GM19043 (cell line): ENCODE measurements around the gene SGPL1.
A peak's percentile ranks its signal among the peaks of the same experiment; 100 is the strongest.

Experiments
- ATAC-seq: cut with Tn5 transposase; IDR thresholded peaks from one replicate; pipeline ENCODE4 v1.9.1; 2021; ENCODE audit warnings: low read depth; ENCODE audit not compliant: unreplicated experiment

The SGPL1 gene

DNA sequence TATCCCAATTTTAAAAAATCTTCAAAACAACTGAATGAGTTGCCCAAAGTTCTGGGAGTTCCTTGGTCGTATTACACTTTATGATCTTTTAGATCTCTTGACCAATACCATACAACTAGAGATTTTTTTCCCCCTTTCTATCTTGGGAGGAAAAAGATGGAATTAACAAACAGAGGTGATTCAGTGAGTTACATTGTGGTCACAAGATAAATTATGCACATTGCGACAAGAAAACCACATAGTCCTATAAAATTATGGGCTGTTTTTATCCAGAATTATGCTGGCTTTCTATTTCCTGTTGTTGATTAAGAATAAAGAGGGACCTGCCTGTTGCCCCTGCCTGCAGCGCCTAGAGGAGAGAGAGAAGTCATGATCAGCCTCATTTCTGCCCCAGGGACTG, 8.2 kb upstream of the SGPL1 start:
- ATAC-seq: no peak

DNA sequence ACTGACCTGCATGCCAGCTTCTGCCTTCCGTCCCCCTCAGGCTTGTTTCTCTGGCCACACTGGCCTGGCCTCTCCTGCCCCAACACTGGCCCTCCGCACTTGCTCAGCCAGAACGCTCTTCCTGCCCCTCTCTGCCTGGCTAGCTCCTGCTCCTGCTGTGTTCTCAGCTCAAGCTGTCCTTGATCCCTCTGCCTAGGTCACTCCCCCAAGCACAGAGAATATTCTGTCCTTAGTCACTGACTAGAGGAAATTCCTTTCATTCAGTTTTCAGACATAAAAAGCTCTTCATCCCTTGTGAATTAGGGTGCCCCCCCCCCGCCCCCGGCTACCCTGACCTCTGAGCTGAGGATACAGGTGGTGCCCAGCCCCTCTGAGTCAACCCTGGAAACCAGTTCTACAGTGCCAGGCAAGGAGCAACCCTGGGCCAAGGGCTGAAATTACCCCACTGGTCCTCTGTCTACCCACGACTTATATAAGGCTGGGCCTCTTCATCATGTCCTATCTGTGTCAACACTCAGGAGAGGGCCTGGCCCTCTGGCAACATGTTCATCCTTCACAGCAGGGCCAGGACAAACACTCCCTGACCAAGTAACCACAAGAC, 6.6 kb upstream of the SGPL1 start:
- ATAC-seq: no peak

DNA sequence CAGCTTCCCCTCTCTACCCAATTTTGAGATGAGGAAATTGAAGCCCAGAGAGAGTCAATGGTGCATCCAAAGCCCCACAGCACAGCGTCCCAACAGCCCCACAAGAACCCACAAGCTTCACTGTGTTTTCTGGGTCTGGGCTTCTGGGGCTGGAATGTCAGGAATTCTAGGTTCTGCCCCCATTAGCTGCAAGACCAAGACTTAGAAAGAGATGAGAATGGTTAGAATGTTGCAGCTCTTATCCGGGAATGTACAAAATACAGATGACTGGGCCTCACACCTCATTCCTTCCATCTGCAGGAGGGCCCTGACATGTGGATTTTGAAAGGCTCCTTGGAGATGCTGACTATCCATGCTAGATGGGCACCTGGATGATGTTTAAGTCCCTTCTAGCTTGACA, 6.0 kb upstream of the SGPL1 start:
- ATAC-seq: no peak

DNA sequence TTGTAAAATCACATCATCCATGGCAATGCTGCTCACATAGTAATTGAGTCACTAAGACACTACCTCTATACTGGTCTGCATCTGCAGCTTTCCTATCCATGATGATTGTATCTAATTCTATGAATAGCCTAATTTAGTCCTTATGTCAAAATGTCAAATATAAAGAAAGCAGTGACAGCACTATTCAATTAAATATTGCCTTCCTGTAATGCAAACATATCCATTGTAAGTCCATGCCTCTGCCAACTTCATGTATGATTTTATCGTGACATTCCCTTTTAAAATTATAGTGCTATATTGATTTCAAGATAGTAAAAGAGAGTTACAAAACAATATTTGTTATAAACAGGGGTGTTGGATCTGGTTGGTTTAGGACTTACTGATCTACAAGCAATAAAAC, 4.8 kb upstream of the SGPL1 start:
- ATAC-seq: no peak

DNA sequence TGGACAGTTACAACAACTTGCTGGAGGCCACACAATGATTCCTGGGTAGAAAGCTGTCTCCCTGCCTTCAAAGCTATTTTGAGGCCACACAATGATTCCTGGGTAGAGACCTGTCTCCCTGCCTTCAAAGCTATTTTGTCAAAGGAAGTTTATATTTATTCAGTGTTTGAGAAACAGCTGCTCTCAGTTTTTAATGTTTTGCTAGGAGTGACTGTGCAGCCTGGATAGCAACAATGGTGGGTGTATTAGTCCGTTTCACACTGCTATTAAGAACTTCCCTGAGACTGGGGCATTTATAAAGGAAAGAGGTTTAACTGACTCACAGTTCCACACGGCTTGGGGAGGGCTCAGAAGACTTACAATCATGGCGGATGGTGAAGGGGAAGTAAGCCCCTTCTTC, 3.9 kb upstream of the SGPL1 start:
- no peak for ATAC-seq

DNA sequence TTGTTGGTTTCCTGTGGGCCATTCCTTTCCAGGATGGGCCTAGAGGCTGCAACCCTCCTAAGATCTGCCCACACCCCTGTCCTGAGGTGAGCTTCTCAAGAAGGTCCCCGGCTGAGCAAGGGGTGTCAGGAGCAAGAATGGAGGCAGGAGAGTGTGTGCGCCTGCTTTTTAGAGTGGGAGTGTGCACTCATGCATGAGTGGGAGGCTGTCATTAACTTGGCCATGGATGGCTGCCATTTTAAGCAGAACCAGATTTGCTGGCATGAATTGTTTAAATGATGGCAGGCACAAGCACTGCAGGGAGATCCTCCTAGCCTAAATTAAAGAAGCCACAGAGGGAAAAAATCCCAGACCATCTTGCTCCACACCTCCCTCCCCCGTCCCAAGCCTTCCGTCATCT, 2.9 kb upstream of the SGPL1 start:
- ATAC-seq: no peak

DNA sequence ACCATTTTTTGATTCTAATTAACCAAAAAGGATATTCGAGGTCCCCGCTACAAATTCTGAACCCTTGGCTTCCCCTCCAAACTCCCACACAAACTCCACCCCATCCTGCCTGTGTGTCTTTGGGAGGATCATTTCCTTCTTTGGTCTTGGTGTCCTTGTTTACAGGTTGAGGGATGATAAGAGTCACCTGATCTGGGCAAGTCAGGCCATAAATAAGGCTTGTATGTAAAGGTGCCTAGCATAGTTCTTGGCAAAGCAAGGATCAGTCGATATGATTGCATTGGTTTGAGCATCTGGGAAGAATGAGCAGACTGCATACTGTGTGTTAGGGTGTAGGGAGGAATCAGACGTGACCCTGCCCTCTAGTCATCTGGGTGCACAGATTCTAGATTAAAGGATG, 1.6 kb upstream of the SGPL1 start:
- no peak for ATAC-seq

DNA sequence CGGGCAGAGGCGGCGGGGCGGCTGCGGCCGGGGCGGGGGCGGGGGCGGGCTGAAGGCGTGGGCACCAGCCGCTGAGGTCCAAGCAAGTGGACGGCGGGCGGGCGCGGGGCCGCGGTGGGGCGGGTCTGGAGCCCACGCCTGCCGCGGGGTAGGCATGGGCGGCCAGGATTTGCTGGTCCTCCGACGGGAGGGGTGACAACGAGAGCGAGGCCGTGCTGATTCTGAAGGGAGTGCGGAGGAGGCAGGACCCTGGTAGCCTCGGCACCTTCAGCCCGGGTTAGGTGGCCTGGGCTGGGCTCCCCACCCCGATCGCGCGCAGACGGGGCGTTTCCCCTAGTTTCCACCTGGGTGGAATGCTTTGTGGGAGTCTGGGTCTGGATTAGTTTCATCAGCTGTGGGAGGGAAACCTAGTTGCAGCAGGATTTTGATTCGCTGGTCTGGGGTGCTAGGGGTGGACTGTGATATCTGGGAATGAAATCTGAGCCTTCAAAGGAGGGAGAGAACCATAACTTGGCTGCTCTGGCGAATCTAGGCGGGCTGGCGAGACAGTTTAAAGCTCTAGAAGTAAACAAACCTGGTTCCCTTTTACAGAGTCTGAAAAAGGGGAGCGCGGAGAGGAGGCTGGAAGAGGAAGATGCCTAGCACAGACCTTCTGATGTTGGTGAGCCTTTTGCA, 609 bp downstream of the SGPL1 start:
- ATAC-seq: peak; percentile 17

DNA sequence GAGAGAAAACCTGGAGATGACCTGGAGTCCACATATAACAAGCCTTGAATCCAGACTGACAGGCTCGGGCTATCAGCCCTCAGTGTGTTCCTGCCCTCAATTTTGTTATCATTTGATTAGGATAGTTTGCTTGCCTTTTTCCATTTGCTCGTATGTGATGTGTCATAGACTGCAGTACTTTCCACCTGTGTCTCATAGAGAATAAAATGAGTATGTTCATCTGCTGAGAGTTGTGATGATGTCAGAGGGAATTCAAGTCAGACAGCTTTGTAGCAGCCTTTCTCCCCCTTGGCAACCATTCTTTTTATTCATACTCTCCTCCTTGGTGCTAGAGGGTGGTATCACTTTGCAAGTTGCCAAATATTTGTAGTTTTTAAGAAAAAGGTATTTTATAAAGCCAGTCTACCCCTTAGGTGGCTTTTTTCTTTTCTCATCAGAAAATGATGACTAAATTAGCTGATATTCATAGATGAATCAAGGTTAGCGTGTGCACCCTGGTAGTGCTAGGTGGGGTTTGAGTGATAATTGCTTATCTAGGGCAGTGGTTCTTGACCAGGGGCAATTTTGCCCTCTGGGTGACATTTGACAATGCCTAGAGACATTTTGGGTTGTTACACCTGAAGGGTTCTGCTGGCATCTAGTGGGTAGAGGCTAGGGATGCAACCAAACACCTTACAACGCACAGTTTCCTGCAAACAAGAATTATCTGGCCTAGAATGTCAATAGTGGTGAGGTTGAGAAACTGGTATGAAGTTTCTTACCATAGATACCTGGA, 5.4 kb downstream of the SGPL1 start:
- no peak for ATAC-seq

DNA sequence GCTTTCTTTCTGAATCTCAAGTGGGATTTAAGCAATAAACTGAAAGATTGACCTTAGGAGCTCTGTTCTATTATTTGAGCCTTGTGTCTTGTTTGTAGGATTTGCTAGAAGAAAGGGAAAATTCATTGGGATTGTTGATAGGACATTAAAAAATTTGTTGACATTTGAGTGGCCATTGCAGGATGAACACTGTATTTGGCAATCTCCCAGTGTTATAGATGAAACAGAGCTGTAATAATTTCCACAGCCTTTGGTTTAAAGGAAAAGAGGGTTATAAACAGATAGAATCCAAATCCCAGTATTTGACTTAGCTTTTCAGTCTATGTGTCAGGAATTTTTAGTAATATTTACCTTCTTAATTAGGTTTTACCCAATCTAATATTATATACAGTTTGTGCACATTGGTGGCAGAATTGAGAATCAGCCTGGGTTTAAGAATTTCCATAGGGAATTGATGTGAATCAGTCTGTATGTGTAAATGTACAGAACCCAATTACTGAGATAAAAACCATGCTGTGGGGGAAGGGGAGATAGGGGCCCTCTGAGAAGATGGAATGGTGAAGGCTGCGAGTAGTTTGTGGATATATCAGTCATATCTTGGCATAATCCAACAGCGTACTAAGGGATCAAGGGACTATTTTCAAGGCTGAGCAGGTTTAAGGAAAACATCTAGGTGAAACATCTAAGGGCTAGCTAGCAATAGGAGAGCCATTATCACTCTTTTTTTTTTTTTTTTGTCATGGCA, 6.5 kb downstream of the SGPL1 start:
- no peak for ATAC-seq

DNA sequence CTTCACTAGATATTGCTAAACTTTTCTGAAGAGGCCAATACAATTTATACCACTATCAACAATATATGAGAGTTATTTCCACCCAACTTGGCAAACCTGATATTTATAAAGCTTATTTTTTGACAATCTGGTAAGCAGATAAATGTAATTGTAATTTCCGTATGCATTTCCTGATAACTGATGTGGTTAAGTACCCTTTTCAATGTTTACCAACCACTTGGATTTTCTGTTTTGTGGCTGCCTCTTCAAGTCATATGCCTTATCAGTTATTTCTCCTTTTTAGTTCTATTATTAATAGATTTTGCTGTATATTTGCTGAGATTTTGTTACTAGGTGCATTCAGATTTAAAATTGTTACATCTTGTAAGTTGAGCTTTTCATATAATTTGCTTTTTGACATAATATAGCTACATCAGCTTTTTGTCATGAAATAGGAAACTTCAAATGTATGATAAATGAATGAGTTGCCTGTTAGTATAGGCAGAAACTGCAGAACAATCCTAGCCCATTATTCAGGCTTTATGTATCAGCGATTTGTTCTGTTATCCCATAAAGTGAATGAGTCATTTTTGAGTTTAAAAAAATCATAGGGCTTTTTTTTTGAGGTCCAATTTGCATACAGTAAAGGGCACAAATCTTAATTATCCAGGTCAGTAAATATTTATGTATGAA, 11.5 kb downstream of the SGPL1 start:
- no peak for ATAC-seq

DNA sequence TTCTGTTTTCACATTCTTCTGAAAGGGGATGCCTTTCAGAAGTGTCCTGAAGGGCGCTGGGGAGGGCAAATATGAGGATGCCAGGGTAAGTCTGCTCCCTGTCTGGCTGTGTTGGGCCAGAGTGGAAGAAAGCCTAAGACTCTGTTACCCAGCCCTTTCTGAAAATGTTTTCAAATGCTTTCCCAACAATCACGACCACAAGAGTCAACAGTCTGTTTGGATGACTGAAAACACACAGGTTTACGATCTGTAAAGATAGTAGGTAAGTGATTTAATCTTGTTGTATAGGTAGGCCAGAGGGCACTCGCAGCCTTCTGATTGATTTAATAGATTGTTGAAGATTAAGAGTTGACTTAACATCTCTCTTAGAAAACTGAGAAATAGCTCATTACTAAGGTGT, 13.2 kb downstream of the SGPL1 start:
- ATAC-seq: no peak

DNA sequence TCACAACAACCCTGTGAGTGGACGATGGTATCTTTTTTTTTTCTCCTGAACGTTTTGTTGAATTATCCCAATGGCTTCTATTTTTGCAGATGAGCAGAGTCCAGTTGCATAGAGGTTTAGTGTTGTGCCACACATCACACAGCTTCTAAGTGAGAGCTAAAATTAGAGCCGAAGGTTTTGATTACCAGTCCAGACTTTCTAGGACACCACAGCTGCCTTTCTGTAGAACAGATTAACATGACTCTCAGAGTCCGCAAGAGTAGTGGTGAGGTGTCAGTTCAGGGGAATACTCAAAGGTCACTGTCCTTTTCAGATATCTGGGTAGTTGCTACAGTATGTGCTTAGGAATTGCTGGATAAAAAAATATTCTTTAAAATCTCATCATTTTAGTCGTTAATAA, 13.8 kb downstream of the SGPL1 start:
- no peak for ATAC-seq

DNA sequence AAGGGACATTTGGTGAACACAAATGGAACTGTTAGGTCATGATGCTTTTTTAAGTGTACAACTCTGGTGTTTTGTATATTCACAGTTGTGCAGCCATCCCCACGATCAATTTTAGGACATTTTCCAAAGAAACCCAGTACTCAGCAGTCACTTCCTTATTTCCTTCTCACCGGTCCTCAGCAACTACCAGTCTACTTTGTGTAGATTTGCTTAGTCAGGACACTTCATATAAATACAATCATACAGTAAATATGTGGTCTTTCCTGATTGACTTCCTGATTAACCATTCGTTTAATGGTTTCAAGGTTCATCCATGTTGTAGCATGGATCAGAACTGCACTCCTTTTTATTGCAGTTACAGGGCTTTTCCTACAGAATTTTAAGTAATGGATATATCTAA, 14.4 kb downstream of the SGPL1 start:
- no peak for ATAC-seq

DNA sequence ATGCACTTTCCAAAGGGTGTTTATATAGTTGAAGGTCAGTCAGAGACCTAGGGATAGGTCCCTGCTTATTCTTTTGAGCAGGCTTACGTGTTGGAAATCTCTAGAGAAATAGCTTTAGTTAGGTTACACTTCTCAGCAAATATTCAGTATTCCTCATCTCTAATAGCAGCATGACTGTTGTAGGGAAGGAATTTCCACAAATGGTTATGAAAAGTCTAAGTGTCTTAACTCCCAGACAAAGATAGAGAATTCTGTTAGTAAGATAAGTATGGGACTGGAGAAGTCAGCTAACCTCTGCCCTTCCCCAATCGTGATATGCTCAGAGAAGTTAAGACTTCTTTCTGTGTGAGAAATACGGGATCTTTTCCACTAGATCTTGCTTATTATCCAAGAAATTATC, 16.5 kb downstream of the SGPL1 start:
- ATAC-seq: no peak

DNA sequence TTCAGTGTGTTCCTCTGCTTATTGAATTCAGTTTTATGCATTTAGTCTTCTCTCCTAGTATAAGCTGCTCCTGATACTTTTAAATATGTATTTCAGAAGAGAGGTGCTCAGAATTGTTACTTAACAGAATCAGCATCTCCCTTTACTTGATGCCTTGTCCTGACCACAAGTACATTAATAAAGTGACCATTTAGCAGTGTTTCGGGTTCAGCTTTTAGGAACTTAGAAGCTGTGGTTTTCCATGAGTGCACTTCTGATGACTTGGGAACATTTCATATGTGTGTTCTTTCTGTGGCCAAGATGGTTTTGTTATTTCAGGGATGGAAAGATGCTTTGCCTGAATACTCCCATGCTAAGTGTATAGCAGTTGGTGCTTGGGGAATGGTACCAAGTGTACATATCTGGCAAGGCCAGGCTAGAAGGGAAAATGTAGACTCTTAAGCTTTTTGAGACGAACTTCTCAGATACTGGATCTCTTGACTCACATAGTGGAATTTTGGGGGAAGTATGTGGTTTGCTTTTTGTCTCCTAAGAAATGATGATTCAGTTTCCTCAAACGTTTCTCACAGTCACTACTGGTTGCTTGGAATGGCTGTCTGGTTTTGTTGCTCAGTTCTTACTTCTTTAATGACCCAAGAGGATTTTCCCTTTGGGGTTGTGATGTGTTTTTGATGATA, 17.2 kb downstream of the SGPL1 start:
- no peak for ATAC-seq

DNA sequence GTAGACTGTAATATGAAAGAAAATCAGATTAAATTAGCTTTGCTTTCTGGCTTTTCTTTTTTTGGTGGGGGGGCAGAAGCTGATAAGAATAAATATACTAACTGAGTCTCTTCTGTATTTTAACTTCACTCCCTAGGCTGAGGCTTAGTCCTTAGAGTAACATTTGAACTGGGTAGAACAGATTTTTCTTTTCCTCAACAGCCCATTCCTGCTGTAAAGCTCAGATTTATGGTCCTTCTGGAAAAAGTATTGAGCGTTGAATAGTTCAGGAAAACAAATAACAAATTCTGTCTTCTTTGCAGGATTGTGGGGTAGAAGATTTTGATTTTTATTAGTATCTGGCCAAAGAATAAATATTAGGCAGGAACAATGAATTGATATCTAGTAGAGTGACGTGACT, 17.9 kb downstream of the SGPL1 start:
- ATAC-seq: no peak

DNA sequence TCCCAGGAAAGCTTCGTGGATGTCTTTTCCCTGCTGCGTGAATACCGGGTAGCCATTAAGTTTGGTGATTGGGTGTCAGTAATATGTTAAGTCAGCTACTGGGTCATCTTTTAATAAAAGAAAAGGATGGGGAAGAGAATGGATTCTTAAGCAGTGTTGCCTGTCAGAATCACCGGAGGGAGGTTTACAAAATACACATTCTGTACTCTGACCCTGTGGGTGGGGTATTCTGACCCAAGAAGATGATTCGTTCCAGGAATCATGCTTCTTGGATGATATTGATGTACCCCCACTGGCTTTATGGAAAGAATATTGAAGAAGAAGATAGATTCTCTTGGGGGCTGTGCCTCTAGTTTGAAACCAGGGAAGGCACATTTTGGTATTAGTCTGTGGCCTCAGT, 18.3 kb downstream of the SGPL1 start:
- no peak for ATAC-seq

DNA sequence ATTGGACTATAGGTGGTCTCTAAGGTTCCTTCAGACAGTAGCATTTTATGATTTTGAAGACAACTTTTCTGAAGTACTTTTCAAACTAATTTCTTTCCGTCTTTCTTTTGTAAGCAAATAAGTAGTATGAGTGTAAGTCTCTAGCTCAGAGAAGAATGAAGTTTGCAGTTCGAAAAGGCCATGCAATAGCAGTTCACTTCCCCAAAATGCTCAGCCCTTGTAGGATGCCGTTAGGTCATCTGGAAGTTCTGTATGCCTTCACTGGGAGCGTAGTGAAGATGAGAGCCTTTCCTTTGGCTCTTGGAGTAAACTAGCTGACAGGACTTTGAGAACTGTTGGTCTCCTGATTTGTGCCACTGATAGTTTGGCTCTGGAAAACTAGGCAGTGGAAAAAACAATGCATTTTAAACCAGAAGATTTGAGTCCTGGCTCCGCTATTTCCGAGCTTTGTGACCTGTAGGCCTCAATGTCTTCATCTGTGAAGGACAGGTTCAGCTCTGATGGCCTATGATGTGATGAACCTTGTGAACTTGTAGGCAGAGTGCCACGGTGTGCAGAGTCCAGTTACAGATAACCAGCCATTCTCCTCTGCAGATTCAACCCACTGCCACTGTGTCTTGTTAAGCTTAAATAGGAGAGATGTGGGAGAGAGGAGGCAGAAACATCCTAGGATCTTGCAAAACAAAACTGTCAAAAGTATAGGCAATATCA, 18.8 kb downstream of the SGPL1 start:
- no peak for ATAC-seq

DNA sequence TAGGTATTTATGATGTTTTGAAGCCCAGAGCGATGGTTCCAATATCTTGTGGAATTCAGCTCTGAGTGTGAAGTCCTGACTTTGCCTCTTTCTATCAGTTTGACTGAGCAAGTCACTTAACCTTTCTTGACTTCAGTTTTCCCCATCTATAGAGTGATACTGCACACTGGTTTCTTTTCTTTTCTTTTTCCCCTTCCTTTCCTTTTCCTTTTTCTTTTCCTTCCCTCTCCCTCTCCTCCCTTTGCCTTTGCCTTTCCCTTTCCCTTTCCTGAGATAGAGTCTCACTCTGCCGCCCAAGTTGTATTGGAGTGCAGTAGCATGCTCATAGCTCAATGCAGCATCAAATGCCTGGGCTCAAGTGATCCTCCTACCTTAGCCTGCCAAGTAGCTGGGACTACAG, 20.6 kb downstream of the SGPL1 start:
- ATAC-seq: no peak
